Ishikawa (cell line): ENCODE results near the gene RSAD2.

Experiments used
- CEBPB ChIP-seq: IDR thresholded peaks from 2 replicates; pipeline ENCODE4 v1.6.1; 2012
- CREB1 ChIP-seq: IDR thresholded peaks from 2 replicates; pipeline ENCODE4 v1.6.1; 2012; ENCODE audit warnings: low read depth
- EGR1 ChIP-seq: IDR thresholded peaks from 2 replicates; pipeline ENCODE4 v1.6.1; 2012
- EP300 ChIP-seq: IDR thresholded peaks from 2 replicates; pipeline ENCODE4 v1.6.1; 2012; ENCODE audit warnings: borderline replicate concordance
- FOXM1 ChIP-seq: IDR thresholded peaks from 2 replicates; pipeline ENCODE4 v1.6.1; 2012; ENCODE audit warnings: low read depth, borderline replicate concordance
- NFIC ChIP-seq: IDR thresholded peaks from 2 replicates; pipeline ENCODE4 v1.6.1; 2012
- RAD21 ChIP-seq: IDR thresholded peaks from 2 replicates; pipeline ENCODE4 v1.6.1; 2012; ENCODE audit warnings: low read depth
- REST ChIP-seq: IDR thresholded peaks from 2 replicates; pipeline ENCODE4 v1.6.1; 2012; ENCODE audit warnings: low read depth, mild to moderate bottlenecking
- TAF1 ChIP-seq: IDR thresholded peaks from 2 replicates; pipeline ENCODE4 v1.6.1; 2012; ENCODE audit warnings: low read depth, mild to moderate bottlenecking
- TCF12 ChIP-seq: IDR thresholded peaks from 2 replicates; pipeline ENCODE4 v1.6.1; 2012; ENCODE audit warnings: low read depth
- TEAD4 ChIP-seq: IDR thresholded peaks from 2 replicates; pipeline ENCODE4 v1.6.1; 2012
- USF1 ChIP-seq: IDR thresholded peaks from 2 replicates; pipeline ENCODE4 v1.6.1; 2012
- YY1 ChIP-seq: IDR thresholded peaks from 2 replicates; pipeline ENCODE4 v1.6.1; 2012; ENCODE audit warnings: low read depth
- ZBTB7A ChIP-seq: IDR thresholded peaks from 2 replicates; pipeline ENCODE4 v1.6.1; 2012; ENCODE audit warnings: low read depth
- TF ChIP-seq, protein P1 (sequence below): IDR thresholded peaks from 2 replicates; pipeline ENCODE4 v1.6.1; 2012

The RSAD2 gene

GRCh38 chr2:6908291-6908690 is 30.7 kb downstream of the RSAD2 start:
- TF ChIP-seq CREB1 (no peak), RAD21 (no peak), FOXM1 (no peak), TAF1 (no peak), ZBTB7A (no peak), CEBPB (no peak), NFIC (no peak)
- TF ChIP-seq, protein P1, sequence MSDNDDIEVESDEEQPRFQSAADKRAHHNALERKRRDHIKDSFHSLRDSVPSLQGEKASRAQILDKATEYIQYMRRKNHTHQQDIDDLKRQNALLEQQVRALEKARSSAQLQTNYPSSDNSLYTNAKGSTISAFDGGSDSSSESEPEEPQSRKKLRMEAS: no peak

GRCh38 chr2:6909431-6910385 is 32.1 kb downstream of the RSAD2 start:
- TF ChIP-seq ZBTB7A (no peak), USF1 (no peak), FOXM1 (no peak), EP300 (no peak), TEAD4 (no peak), CEBPB (no peak), EGR1 (no peak), REST (no peak), TAF1 (no peak), NFIC (no peak), CREB1 (no peak), TCF12 (no peak), YY1 (no peak), RAD21 (no peak)
- TF ChIP-seq, protein P1: no peak

- TF ChIP-seq TCF12 (no peak), TEAD4 (no peak), CEBPB (no peak), RAD21 (no peak), TAF1 (no peak), EP300 (no peak), EGR1 (no peak)
Observed at GRCh38 chr2:6911721-6912120, 34.1 kb downstream of the RSAD2 start.

GRCh38 chr2:6913415-6914157 is 36.0 kb downstream of the RSAD2 start:
- TF ChIP-seq REST (no peak), EGR1 (no peak), CEBPB (no peak), RAD21 (no peak), TCF12 (no peak), CREB1 (no peak), USF1 (no peak), ZBTB7A (no peak), EP300 (no peak), NFIC (no peak), FOXM1 (no peak), YY1 (no peak), TAF1 (no peak), TEAD4 (no peak)
- TF ChIP-seq, protein P1: no peak

DNA sequence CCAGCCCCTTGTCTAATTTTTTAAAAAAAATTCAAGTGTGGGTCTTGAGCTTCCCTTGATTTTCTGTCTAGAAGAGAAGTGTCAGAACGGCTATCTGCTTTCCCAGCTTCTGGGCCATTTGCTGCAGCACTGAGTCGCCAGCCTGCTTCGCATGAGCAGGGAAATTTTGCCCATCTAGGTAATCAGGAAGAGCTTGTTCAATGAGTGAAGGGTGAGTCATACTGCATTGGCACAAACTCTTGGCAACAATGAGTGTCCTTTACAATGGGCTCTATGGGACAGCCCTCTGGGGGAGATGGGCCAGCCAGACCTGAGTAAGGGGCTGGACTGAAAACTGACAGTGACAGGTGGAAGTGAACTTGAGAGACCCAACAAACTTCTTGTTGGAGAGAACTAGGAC is 37.3 kb downstream of the RSAD2 start:
- TF ChIP-seq EP300 (no peak), CEBPB (no peak), NFIC (peak; percentile 60), CREB1 (no peak), YY1 (no peak)
- TF ChIP-seq, protein P1: no peak
